ENCODE results near the gene NPR2.

DNA sequence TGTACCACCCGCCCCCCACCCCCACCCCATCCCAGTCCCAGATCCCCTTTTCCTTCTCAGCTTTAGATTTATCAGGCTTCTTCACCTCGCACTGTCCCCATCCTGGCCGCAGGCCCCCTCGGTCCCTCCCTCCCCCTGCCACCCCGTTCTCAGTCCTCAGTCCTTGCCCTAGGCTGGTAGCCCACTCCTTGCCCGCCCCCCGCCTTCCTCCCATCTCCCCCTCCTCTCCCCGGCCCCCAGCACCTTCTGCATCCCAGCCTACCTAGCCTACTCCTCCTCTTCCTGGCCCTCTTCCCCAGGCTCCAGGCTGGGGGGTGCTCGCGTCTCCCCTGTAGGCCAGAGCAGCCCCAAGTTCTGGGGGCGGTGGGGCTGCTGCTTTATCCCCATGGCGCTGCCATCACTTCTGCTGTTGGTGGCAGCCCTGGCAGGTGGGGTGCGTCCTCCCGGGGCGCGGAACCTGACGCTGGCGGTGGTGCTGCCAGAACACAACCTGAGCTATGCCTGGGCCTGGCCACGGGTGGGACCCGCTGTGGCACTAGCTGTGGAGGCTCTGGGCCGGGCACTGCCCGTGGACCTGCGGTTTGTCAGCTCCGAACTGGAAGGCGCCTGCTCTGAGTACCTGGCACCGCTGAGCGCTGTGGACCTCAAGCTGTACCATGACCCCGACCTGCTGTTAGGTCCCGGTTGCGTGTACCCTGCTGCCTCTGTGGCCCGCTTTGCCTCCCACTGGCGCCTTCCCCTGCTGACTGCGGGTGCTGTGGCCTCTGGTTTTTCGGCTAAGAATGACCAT, 828 bp downstream of the NPR2 start:
- TF ChIP-seq, protein P1, sequence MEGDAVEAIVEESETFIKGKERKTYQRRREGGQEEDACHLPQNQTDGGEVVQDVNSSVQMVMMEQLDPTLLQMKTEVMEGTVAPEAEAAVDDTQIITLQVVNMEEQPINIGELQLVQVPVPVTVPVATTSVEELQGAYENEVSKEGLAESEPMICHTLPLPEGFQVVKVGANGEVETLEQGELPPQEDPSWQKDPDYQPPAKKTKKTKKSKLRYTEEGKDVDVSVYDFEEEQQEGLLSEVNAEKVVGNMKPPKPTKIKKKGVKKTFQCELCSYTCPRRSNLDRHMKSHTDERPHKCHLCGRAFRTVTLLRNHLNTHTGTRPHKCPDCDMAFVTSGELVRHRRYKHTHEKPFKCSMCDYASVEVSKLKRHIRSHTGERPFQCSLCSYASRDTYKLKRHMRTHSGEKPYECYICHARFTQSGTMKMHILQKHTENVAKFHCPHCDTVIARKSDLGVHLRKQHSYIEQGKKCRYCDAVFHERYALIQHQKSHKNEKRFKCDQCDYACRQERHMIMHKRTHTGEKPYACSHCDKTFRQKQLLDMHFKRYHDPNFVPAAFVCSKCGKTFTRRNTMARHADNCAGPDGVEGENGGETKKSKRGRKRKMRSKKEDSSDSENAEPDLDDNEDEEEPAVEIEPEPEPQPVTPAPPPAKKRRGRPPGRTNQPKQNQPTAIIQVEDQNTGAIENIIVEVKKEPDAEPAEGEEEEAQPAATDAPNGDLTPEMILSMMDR (IDR thresholded peaks at IDR 0.05; ENCODE audit: extremely low read depth in 1 of 2, insufficient read depth in 1 of 2, low read depth in 1 of 2, low read length in 2 of 2), result no peak
- TF ChIP-seq, protein P2, sequence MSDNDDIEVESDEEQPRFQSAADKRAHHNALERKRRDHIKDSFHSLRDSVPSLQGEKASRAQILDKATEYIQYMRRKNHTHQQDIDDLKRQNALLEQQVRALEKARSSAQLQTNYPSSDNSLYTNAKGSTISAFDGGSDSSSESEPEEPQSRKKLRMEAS (IDR thresholded peaks at IDR 0.05; ENCODE audit: insufficient read depth, insufficient read length), result no peak
